AG04449 (cell line): ENCODE measurements around the gene VASH2.

Experiments used
- CTCF ChIA-PET: fragments of 350-600 bp; formaldehyde crosslinking; extraction: SDS; loops from one replicate; lab custom pipeline; 2021; ENCODE audit warnings: antibody characterized with exemption; lab: Yijun Ruan, JAX
- POLR2A ChIA-PET: fragments of 400-600, 350-600 bp; formaldehyde crosslinking; extraction: SDS; loops from one replicate; lab custom pipeline; 2020; ENCODE audit warnings: antibody characterized with exemption, inconsistent platforms; lab: Yijun Ruan, JAX
- DNase-seq: peaks from one replicate; pipeline ENCODE4 v3.0.0-alpha.2; 2010; ENCODE audit warnings: low read depth, low spot score
- H3K4me3 ChIP-seq: 2 replicates; pipeline ENCODE4 v1.5.1; 2011; ENCODE audit warnings: low read depth, mild to moderate bottlenecking, control low read depth, low read length
- CTCF ChIP-seq: IDR thresholded peaks from one replicate; pipeline ENCODE4 v1.5.1; 2011; ENCODE audit warnings: mild to moderate bottlenecking, moderate library complexity, low read length, control low read depth, inconsistent platforms; ENCODE audit not compliant: insufficient read depth; ENCODE audit errors: missing control alignments

The VASH2 gene

GRCh38 chr1:212980123-212980785, 29.9 kb downstream of the VASH2 start:
- ChIA-PET CTCF (interaction anchor here (1.9 to 2.1 kb wide), 2 partner anchors 13 to 15 kb away, joined by 7 to 11 read pairs; no protein-coding TSS in a partner anchor), POLR2A (no interaction called here)
- DNase-seq, result no peak
- H3K4me3 ChIP-seq, result no peak overlapping the region
- no peak for TF ChIP-seq CTCF

DNA sequence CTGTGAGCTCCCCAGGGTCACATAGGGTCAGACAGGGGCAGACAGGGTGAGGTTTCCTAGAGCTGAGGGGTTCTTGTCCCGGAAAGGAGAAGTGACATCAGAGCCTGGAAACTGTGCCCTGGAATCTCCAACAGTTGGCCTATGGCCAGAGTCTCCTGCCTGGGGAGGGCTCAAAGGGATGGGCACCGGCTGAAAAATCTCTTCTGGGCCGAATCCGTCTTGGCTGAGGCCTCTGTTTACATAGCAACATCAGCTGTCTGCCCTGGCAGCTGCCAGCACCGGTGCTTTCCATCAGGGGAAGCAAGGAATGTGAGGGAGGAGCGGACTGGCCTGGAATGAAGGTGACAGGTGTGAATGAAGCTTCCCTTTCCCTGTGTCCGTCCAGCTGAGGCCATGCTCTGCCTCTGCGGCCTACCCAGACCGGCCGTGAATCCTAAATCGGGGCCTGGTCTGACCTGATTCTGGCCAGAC, 30.7 kb downstream of the VASH2 start:
- POLR2A ChIA-PET, result no interaction called here
- no peak overlapping the region for H3K4me3 ChIP-seq
- CTCF ChIA-PET, result interaction anchor here (1.5 to 1.9 kb wide), 2 partner anchors 13 to 14 kb away, joined by 5 to 7 read pairs; no protein-coding TSS in a partner anchor
- DNase-seq, result no peak
- no peak for TF ChIP-seq CTCF

GRCh38 chr1:212981571-212982328, 31.4 kb downstream of the VASH2 start:
- no peak overlapping the region for H3K4me3 ChIP-seq
- no peak for DNase-seq
- POLR2A ChIA-PET, result no interaction called here
- no peak for TF ChIP-seq CTCF
- CTCF ChIA-PET, result interaction anchor here (0.5 to 1.9 kb wide), 4 partner anchors 11 to 25 kb away, joined by 3 to 7 read pairs (median 4); no protein-coding TSS in a partner anchor

DNA sequence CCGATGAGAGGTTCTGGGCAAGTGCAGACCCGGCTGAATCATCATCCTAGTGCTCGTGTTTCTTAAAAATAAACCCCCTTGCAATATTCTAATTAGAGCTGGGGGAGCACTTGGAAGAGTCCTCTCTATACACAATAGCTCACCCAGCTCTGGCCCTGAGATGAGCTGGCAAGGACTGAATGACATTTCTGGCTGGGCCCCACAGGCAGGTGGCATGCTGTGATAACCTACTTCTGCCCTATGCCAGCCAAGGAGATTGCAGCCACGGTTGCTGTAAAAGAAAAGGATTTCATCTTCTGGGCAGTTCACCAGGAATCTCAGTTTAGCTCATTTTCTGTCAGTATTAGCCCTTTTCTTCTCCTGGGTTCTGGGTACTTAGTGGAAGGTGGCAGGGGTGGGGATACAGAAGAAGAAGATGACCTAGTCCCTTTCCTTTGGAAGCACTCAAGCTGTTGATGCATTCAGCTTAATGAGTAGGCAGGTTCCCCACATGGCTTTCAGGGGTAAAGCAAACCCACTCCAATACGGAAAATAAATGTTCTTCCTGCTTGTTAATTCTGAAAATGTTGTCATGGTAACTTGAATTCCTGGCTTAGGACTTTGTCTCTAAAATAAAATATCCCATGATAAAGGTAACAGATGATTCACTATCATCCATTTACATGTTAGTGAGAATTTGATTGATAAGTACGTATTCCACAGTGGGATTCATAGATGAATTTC, 32.2 kb downstream of the VASH2 start:
- POLR2A ChIA-PET, result no interaction called here
- DNase-seq, result no peak
- no peak for TF ChIP-seq CTCF
- CTCF ChIA-PET, result interaction anchor here (1.3 to 1.5 kb wide), 2 partner anchors 10 to 15 kb away, joined by 3 to 5 read pairs; no protein-coding TSS in a partner anchor
- H3K4me3 ChIP-seq, result no peak overlapping the region

DNA sequence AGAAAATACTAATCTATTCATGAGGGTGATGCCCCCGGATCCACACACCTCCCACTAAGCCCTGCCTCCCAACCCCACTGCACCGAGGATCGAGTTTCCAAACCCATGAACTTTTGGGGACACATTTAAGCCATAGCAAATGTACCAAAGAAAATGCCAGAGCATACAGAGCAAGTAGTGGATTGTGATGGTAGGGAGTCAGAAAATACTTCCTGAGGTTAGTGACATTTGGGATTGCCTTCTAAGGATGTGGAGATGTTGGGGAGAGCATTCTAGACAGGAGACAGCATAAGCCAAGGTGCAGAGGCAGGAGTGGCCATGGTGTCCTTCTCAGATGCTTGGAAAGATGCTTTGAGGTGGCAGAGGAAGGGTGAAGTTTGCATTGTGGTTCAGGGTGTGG, 33.1 kb downstream of the VASH2 start:
- CTCF ChIA-PET, result interaction anchor here (4.5 kb wide), 1 partner anchor 12 kb away, joined by 44 read pairs; no protein-coding TSS in a partner anchor
- no peak overlapping the region for H3K4me3 ChIP-seq
- POLR2A ChIA-PET, result no interaction called here
- TF ChIP-seq CTCF, result no peak
- DNase-seq, result no peak
